ENCODE results near the gene TM9SF1. TPM values are rescaled to one million over a fixed set of nuclear protein-coding genes. Genes with fewer than 3 reads are reported as not detected.

Gene TM9SF1, protein sequence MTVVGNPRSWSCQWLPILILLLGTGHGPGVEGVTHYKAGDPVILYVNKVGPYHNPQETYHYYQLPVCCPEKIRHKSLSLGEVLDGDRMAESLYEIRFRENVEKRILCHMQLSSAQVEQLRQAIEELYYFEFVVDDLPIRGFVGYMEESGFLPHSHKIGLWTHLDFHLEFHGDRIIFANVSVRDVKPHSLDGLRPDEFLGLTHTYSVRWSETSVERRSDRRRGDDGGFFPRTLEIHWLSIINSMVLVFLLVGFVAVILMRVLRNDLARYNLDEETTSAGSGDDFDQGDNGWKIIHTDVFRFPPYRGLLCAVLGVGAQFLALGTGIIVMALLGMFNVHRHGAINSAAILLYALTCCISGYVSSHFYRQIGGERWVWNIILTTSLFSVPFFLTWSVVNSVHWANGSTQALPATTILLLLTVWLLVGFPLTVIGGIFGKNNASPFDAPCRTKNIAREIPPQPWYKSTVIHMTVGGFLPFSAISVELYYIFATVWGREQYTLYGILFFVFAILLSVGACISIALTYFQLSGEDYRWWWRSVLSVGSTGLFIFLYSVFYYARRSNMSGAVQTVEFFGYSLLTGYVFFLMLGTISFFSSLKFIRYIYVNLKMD
- 24.5 and 33.9 TPM in 2 replicates for total RNA-seq
- total RNA-seq (2013): 18.2 TPM
- polyA plus RNA-seq: 7.6 and 10.0 TPM in 2 replicates
- 23.5 and 28.3 TPM in 2 replicates for polyA minus RNA-seq

DNA sequence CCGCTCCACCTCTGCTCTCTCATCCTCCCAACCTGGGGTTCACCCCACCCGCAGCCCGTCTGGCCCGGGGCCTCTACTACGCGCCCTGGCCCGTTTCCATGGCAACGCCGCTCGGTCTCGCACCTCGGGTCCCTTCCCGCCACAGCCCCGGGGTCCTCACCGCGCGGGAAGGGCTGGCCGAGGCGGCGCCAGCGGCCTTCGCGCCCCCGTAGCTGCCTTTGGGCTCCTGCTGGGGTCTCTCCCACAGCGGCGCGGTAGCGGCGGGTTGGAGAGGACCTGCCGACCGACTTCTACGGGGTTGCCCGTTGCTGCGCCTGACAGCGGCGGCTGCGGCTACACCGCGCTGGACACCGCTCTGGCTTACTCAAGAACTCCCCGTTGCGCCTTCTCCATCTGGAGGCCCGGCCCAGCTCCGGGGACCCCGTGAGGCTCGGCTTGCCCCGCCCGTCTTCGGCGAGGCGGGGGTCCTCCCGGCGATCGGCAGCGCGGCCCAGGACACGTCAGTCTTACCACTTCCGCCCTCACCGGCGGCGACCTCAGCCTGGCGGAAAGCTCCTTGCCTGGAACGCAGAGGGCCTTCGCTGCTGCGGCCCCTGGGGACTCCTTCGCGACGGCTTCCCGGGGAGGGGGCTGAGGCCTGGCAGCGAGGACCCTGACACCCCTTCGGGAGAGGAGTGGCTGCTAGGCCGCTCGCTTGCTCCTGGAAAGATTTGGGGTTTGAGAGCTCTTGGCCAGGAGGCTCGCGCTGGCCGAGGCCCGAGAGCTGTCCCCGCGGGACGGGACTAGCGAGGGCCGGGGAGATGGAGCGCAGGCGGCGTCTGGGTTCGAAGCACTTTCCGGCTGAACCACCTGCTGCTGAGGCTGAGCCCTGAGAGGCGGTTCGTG lies at the start of gene TM9SF1:
Gene TM9SF1, minus strand, starts transcription at position 256 of the 885 bp plus-strand sequence. CDS start 422 bp downstream, outside the sequence.
- ChIA-PET POLR2A (interaction anchor here (0.7 to 3.6 kb wide), 15 partner anchors 9 to 235 kb away, joined by 3 to 64 read pairs (median 6); partner anchors contain the start of genes CBLN3, CHMP4A, DCAF11 and EMC9), CTCF (interaction anchor here (0.5 to 3.5 kb wide), 19 partner anchors 12 to 242 kb away, joined by 3 to 21 read pairs (median 4); partner anchors contain the start of genes CHMP4A, CIDEB, IRF9 and MDP1)
- TF ChIP-seq CTCF (IDR thresholded peaks at IDR 0.05): no peak
- TF ChIP-seq EZH2 (IDR thresholded peaks at IDR 0.05; ENCODE audit: borderline replicate concordance, insufficient read depth, low read depth, low read length, poor library complexity, severe bottlenecking): no peak
- Mint-ChIP-seq H3K27ac (peak within 1 kb of the TSS; percentile 99), H3K9me3 (ENCODE audit: insufficient read depth) (no peaks in the 10 kb centered on the region), H3K27me3 (no peaks in the 10 kb centered on the region), H3K4me3 (peak within 1 kb of the TSS; percentile 89), H3K4me1 (peaks cover 49% of the 10 kb centered on the region)
- WGBS (ENCODE audit: insufficient coverage): under 1% methylated on average over 89 of the region's 89 CpGs
- Histone ChIP-seq H3K9ac (ENCODE audit: low read length) (peak within 1 kb of the TSS; percentile 97), H3K36me3 (replicated peaks in 1 of 2; ENCODE audit: control extremely low read depth in 1 of 2, control insufficient read depth in 1 of 2, extremely low read depth in 1 of 2, insufficient read depth in 2 of 2, low read length in 1 of 2) (peaks cover 0 to 15% of the 10 kb centered on the region in 2 experiments), H3K4me3 (ENCODE audit: control extremely low read depth in 1 of 5, extremely low read depth in 1 of 5, insufficient read depth in 1 of 5, low read depth in 2 of 5, low read length in 4 of 5) (peak within 1 kb of the TSS; percentile 82 to 99 (median 83)), H3K4me1 (ENCODE audit: control insufficient read depth in 2 of 2, insufficient read depth in 2 of 2, low read length in 2 of 2) (peaks cover 25 to 26% of the 10 kb centered on the region in 2 donors), H3K27me3 (replicated peaks in 1 of 4; ENCODE audit: control extremely low read depth in 1 of 4, control insufficient read depth in 3 of 4, insufficient read depth in 4 of 4, low read length in 3 of 4) (no peaks in the 10 kb centered on the region), H3K79me2 (ENCODE audit: control insufficient read depth, insufficient read depth, low read length) (peaks cover 70% of the 10 kb centered on the region), H3K27ac (ENCODE audit: low read length in 2 of 2) (peak within 1 kb of the TSS; percentile 98 to 99), H4K20me1 (ENCODE audit: control insufficient read depth, insufficient read depth, low read length, poor library complexity, severe bottlenecking) (no peaks in the 10 kb centered on the region), H3K9me3 (ENCODE audit: control extremely low read depth in 1 of 3, control insufficient read depth in 2 of 3, insufficient read depth in 1 of 3, low read length in 2 of 3) (no peaks in the 10 kb centered on the region), H2AFZ (ENCODE audit: insufficient read depth, low read depth, low read length, poor library complexity, severe bottlenecking) (peak within 1 kb of the TSS; percentile 88), H3K4me2 (replicated peaks; ENCODE audit: low read depth, low read length, poor library complexity, severe bottlenecking) (peak within 1 kb of the TSS; percentile 91)
- peak; percentile 90 for ATAC-seq (ENCODE audit: low read depth)
- DNase-seq: peak; percentile 96
- intact Hi-C loops (cut with micrococcal nuclease): loop anchor here (1.0 to 5.0 kb wide), 10 partner anchors 7 to 181 kb away; partner anchors contain the start of genes CHMP4A, DHRS1, EMC9 and GMPR2
